Loucy (cell line): ENCODE results near the gene SPTSSB.

Experiments
- H2AFZ ChIP-seq: fragments of 200-600 bp; sonication (generic); 2 replicates; pipeline ENCODE4 v1.6.0; 2016; ENCODE audit warnings: antibody characterized with exemption, mild to moderate bottlenecking, low read length, moderate library complexity
- H3F3A ChIP-seq: fragments of 200-600 bp; 2 replicates; pipeline ENCODE4 v1.6.0; 2016; ENCODE audit warnings: antibody characterized with exemption, low read depth, mild to moderate bottlenecking
- H3K27me3 ChIP-seq: fragments of 200-600 bp; sonication (generic); 2 replicates; pipeline ENCODE4 v1.6.1; 2014; ENCODE audit warnings: low read length, mild to moderate bottlenecking; ENCODE audit not compliant: insufficient read depth, poor library complexity, severe bottlenecking
- H3K36me3 ChIP-seq: fragments of 200-600 bp; sonication (generic); 2 replicates; pipeline ENCODE4 v1.6.1; 2016; ENCODE audit warnings: low read length; ENCODE audit not compliant: insufficient read depth
- H3K4me1 ChIP-seq: fragments of 200-600 bp; sonication (generic); 2 replicates; pipeline ENCODE4 v1.5.1; 2014; ENCODE audit warnings: low read length, mild to moderate bottlenecking; ENCODE audit not compliant: insufficient read depth, poor library complexity, severe bottlenecking
- H3K4me2 ChIP-seq: fragments of 200-600 bp; sonication (generic); 2 replicates; pipeline ENCODE4 v1.6.0; 2014; ENCODE audit warnings: antibody characterized with exemption, low read length, low read depth, mild to moderate bottlenecking; ENCODE audit not compliant: poor library complexity, severe bottlenecking
- H3K4me3 ChIP-seq: fragments of 200-600 bp; sonication (generic); 2 replicates; pipeline ENCODE4 v1.5.1; 2014; ENCODE audit warnings: low read length, mild to moderate bottlenecking, mixed read lengths; ENCODE audit not compliant: poor library complexity, severe bottlenecking
- H3K79me2 ChIP-seq: fragments of 200-600 bp; sonication (generic); 2 replicates; pipeline ENCODE4 v1.6.1; 2014; ENCODE audit warnings: low read length; ENCODE audit not compliant: insufficient read depth
- H3K9ac ChIP-seq: fragments of 200-600 bp; sonication (generic); 2 replicates; pipeline ENCODE4 v1.6.0; 2014; ENCODE audit warnings: mild to moderate bottlenecking, low read depth, low read length, moderate library complexity; ENCODE audit not compliant: poor library complexity, severe bottlenecking
- H3K9me2 ChIP-seq: fragments of 200-600 bp; sonication (generic); replicated peaks from 2 replicates; pipeline ENCODE4 v1.6.1; 2016; ENCODE audit warnings: low read depth, low read length, mixed read lengths
- H3K9me3 ChIP-seq: fragments of 200-600 bp; sonication (generic); 2 replicates; pipeline ENCODE4 v1.6.1; 2014; ENCODE audit warnings: mild to moderate bottlenecking, antibody characterized with exemption, low read length, low read depth; ENCODE audit not compliant: insufficient read depth
- H4K20me1 ChIP-seq: fragments of 200-600 bp; sonication (generic); 2 replicates; pipeline ENCODE4 v1.6.0; 2014; ENCODE audit warnings: antibody characterized with exemption, low read length, mild to moderate bottlenecking; ENCODE audit not compliant: insufficient read depth, poor library complexity, severe bottlenecking
- EZH2phosphoT487 ChIP-seq: fragments of 200-600 bp; IDR thresholded peaks from 2 replicates; pipeline ENCODE4 v1.6.1; 2018; ENCODE audit warnings: antibody characterized with exemption, mild to moderate bottlenecking, moderate library complexity, borderline replicate concordance
- TF ChIP-seq, protein P1 (sequence below): fragments of 200-600 bp; sonication (generic); conservative IDR thresholded peaks from 2 replicates; pipeline ENCODE4 v1.5.1; 2014; ENCODE audit warnings: mild to moderate bottlenecking, antibody characterized with exemption, low read length

SPTSSB gene

GRCh38 chr3:161393310-161393709 is 22.0 kb upstream of the SPTSSB start:
- Histone ChIP-seq H3K4me1 (peaks cover 17% of the 10 kb centered on the region), H3K79me2 (no peaks in the 10 kb centered on the region), H3K36me3 (no peaks in the 10 kb centered on the region), H3K9me3 (no peaks in the 10 kb centered on the region), H2AFZ (no peak overlapping the region), H3K4me2 (no peak overlapping the region), H3K27me3 (no peaks in the 10 kb centered on the region), H3K9ac (no peak overlapping the region), H3K9me2 (no peaks in the 10 kb centered on the region), H3F3A (no peaks in the 10 kb centered on the region), H3K4me3 (no peak overlapping the region), H4K20me1 (no peaks in the 10 kb centered on the region)
- TF ChIP-seq, protein P1, sequence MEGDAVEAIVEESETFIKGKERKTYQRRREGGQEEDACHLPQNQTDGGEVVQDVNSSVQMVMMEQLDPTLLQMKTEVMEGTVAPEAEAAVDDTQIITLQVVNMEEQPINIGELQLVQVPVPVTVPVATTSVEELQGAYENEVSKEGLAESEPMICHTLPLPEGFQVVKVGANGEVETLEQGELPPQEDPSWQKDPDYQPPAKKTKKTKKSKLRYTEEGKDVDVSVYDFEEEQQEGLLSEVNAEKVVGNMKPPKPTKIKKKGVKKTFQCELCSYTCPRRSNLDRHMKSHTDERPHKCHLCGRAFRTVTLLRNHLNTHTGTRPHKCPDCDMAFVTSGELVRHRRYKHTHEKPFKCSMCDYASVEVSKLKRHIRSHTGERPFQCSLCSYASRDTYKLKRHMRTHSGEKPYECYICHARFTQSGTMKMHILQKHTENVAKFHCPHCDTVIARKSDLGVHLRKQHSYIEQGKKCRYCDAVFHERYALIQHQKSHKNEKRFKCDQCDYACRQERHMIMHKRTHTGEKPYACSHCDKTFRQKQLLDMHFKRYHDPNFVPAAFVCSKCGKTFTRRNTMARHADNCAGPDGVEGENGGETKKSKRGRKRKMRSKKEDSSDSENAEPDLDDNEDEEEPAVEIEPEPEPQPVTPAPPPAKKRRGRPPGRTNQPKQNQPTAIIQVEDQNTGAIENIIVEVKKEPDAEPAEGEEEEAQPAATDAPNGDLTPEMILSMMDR, result no peak
- no peak for TF ChIP-seq EZH2phosphoT487

GRCh38 chr3:161392853-161393252 is 21.5 kb upstream of the SPTSSB start:
- no peaks in the 10 kb centered on the region for H3K9me2 ChIP-seq
- no peaks in the 10 kb centered on the region for H3K79me2 ChIP-seq
- no peaks in the 10 kb centered on the region for H3K36me3 ChIP-seq

DNA sequence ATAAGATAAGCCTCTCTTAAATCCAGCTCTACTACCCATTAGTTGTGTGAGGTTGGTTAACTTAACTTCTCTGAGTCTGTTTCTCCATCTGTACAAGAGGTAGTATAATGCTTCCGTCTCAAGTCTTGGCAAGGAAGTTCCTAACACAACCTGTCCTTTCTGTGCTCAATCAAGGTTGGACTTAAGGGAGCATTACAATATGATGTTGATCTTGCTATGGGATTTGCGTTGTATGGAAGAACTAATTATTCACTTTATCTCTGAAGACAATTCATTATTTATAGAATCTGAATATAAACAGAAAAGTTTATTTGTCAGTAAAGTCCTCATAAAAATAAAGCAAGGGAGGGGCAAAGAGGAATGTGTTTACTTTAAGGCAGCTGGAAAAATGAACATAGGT is 18.9 kb upstream of the SPTSSB start:
- TF ChIP-seq, protein P1, result no peak
- no peak for TF ChIP-seq EZH2phosphoT487
- H4K20me1 ChIP-seq, result no peaks in the 10 kb centered on the region
- H2AFZ ChIP-seq, result no peak overlapping the region
- no peaks in the 10 kb centered on the region for H3K27me3 ChIP-seq
- no peaks in the 10 kb centered on the region for H3K9me3 ChIP-seq
- no peaks in the 10 kb centered on the region for H3K36me3 ChIP-seq
- no peaks in the 10 kb centered on the region for H3K9me2 ChIP-seq
- no peaks in the 10 kb centered on the region for H3F3A ChIP-seq
- H3K4me3 ChIP-seq, result no peak overlapping the region
- peaks cover 12% of the 10 kb centered on the region for H3K4me1 ChIP-seq
- H3K4me2 ChIP-seq, result no peak overlapping the region
- no peaks in the 10 kb centered on the region for H3K79me2 ChIP-seq
- H3K9ac ChIP-seq, result no peak overlapping the region

More at GRCh38 chr3:161392853-161393252, 21.5 kb upstream of the SPTSSB start:
- Histone ChIP-seq H4K20me1 (no peaks in the 10 kb centered on the region), H2AFZ (no peak overlapping the region), H3K4me2 (no peak overlapping the region), H3K4me3 (no peak overlapping the region), H3K27me3 (no peaks in the 10 kb centered on the region), H3K9ac (no peak overlapping the region), H3K9me3 (no peaks in the 10 kb centered on the region), H3F3A (no peaks in the 10 kb centered on the region), H3K4me1 (peaks cover 17% of the 10 kb centered on the region)
- no peak for TF ChIP-seq EZH2phosphoT487
- TF ChIP-seq, protein P1, result no peak
